HepG2 (cell line): ENCODE data around the gene KRT32. TPM values are rescaled to one million over a fixed set of nuclear protein-coding genes. Genes with fewer than 3 reads are reported as not detected.

Experiments used
- AGO2 ChIP-seq: fragments of 200-400 bp; formaldehyde crosslinking; optimal IDR thresholded peaks from 2 replicates; pipeline ENCODE3; 2017; ENCODE audit warnings: mild to moderate bottlenecking, low read depth, low read length, moderate library complexity
- ARID5B ChIP-seq: IDR thresholded peaks from 2 replicates; pipeline ENCODE4 v1.4.0; 2020; ENCODE audit warnings: mild to moderate bottlenecking, missing genetic modification reagents
- BRCA1 ChIP-seq: sonication (generic); formaldehyde crosslinking; IDR thresholded peaks from 2 replicates; pipeline ENCODE4 v1.4.0; 2020; ENCODE audit warnings: missing genetic modification reagents
- JUND ChIP-seq: sonication (generic); formaldehyde crosslinking; IDR thresholded peaks from 2 replicates; pipeline ENCODE4 v1.8.0; 2022; ENCODE audit warnings: mild to moderate bottlenecking, missing genetic modification reagents
- MYPOP ChIP-seq: sonication (generic); formaldehyde crosslinking; IDR thresholded peaks from 2 replicates; pipeline ENCODE4 v1.8.1; 2023; ENCODE audit warnings: mild to moderate bottlenecking, moderate library complexity, missing genetic modification reagents
- PAF1 ChIP-seq: IDR thresholded peaks from 2 replicates; pipeline ENCODE4 v1.6.1; 2016; ENCODE audit warnings: missing genetic modification reagents, missing compliant biosample characterization
- PHB2 ChIP-seq: fragments of 450-650 bp; IDR thresholded peaks from 2 replicates; pipeline ENCODE4 v1.6.1; 2018; ENCODE audit not compliant: partially characterized antibody
- PHF5A ChIP-seq: IDR thresholded peaks from one replicate; pipeline ENCODE4 v1.6.1; 2018; ENCODE audit warnings: low read depth, missing genetic modification reagents; ENCODE audit not compliant: unreplicated experiment
- SETDB1 ChIP-seq: sonication (generic); formaldehyde crosslinking; IDR thresholded peaks from 2 replicates; pipeline ENCODE4 v1.5.1; 2020; ENCODE audit warnings: missing genetic modification reagents, mild to moderate bottlenecking, borderline replicate concordance
- TEAD3 ChIP-seq: optimal IDR thresholded peaks from 2 replicates; pipeline ENCODE3; 2016; ENCODE audit warnings: borderline replicate concordance
- TFAP4 ChIP-seq: sonication (generic); IDR thresholded peaks from 2 replicates; pipeline ENCODE4 v1.6.1; 2016; ENCODE audit warnings: low read depth, borderline replicate concordance
- ZNF232 ChIP-seq: sonication (generic); formaldehyde crosslinking; IDR thresholded peaks from 2 replicates; pipeline ENCODE4 v1.4.0; 2020; ENCODE audit warnings: missing genetic modification reagents, borderline replicate concordance
- ZNF660 ChIP-seq: sonication (generic); formaldehyde crosslinking; IDR thresholded peaks from 2 replicates; pipeline ENCODE4 v1.5.1; 2020; ENCODE audit warnings: mild to moderate bottlenecking, low read depth, missing genetic modification reagents, borderline replicate concordance
- ZNF710 ChIP-seq: sonication (generic); formaldehyde crosslinking; IDR thresholded peaks from 2 replicates; pipeline ENCODE4 v1.5.0; 2020; ENCODE audit warnings: mild to moderate bottlenecking, missing genetic modification reagents, borderline replicate concordance
- ZNF781 ChIP-seq: sonication (generic); formaldehyde crosslinking; IDR thresholded peaks from 2 replicates; pipeline ENCODE4 v1.5.1; 2020; ENCODE audit warnings: borderline replicate concordance, mild to moderate bottlenecking, missing genetic modification reagents; ENCODE audit errors: not compliant biosample characterization
- polyA plus RNA-seq, 8 experiments: library from polyadenylated mRNA; depleted of rRNA in 3 of 8; stranded (reverse) in 7 of 8; unstranded in 1 of 8; fragments of >200 nt; fragmentation: Illumina TruSeq in 4 of 8; extraction: Trizol in 4 of 8; gene quantifications; 2 replicates each; pipeline versions ENCODE4 v1.2.1 to v1.2.3, GENCODE V29; 2011 to 2016; ENCODE audit warnings: low read depth in 4 of 8, missing spikeins in 1 of 8, mixed read lengths in 1 of 8; ENCODE audit not compliant: insufficient read depth in 1 of 8
- total RNA-seq, 5 experiments: library from RNA; depleted of rRNA; stranded (reverse); fragments of >200 nt; fragmentation: Illumina TruSeq; extraction: Trizol; gene quantifications; 2 replicates each; pipeline ENCODE4 v1.2.3, GENCODE V29; 2016; ENCODE audit warnings: low read depth in 1 of 5
- TF ChIP-seq, protein P1 (sequence below): sonication (generic); formaldehyde crosslinking; IDR thresholded peaks from 2 replicates; pipeline ENCODE4 v1.5.0; 2020; ENCODE audit warnings: mild to moderate bottlenecking, missing genetic modification reagents
- TF ChIP-seq, protein P2 (sequence below): sonication (generic); formaldehyde crosslinking; conservative IDR thresholded peaks from 2 replicates; pipeline ENCODE4 v1.5.0; 2020; ENCODE audit warnings: missing genetic modification reagents

KRT32 gene
- total and polyA plus RNA-seq, 2 of the 13 experiments (the other 11 are each of a cell fraction or from before 2014, with no cell fraction given), result not detected

DNA sequence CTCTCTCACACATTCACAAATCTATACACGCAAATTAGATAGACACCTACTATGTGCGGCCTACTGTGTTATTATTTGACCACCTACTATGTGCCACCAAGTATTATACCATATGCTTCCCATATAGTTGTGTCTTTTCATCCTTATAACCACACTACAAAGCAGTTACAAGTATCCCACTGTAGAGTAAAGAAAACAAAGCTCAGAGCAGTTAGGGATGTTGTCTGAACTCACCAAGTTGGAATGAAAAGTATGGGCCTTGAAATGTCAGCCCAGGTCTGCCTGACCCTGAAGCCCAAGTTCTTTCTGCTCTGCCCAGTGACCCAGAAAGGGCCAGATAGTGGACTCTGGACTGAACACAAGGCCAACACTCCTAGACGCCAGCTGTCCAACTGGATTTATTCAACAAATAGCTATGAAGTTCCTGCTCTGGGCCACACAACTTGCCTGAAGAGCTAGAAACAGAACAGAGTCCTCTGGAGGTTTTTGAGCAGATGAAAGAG, 51.3 kb downstream of the KRT32 start (continued):
- TF ChIP-seq ARID5B (CRISPR knock-in tag), result peak; percentile 97
- no peak for TF ChIP-seq ZNF660 (CRISPR knock-in tag)
- TF ChIP-seq ZNF710 (CRISPR knock-in tag), result peak; percentile 70; the same call in 1 of the 2 replicates
- TF ChIP-seq JUND (CRISPR knock-in tag), result peak; percentile 87
- peak; percentile 89 for TF ChIP-seq TFAP4
- TF ChIP-seq PHF5A (CRISPR knock-in tag), result peak; percentile 57
- TF ChIP-seq BRCA1, result no peak; the same call in 1 of the 2 replicates
- no peak for TF ChIP-seq PHB2
- TF ChIP-seq PAF1, result no peak
- no peak for TF ChIP-seq SETDB1 (CRISPR knock-in tag)
- no peak for TF ChIP-seq ZNF781 (CRISPR knock-in tag)
- peak; percentile 99 for TF ChIP-seq TEAD3 (CRISPR knock-in tag)
- TF ChIP-seq MYPOP (CRISPR knock-in tag), result no peak
- TF ChIP-seq ZNF232 (CRISPR knock-in tag), result no peak
- TF ChIP-seq, protein P1, sequence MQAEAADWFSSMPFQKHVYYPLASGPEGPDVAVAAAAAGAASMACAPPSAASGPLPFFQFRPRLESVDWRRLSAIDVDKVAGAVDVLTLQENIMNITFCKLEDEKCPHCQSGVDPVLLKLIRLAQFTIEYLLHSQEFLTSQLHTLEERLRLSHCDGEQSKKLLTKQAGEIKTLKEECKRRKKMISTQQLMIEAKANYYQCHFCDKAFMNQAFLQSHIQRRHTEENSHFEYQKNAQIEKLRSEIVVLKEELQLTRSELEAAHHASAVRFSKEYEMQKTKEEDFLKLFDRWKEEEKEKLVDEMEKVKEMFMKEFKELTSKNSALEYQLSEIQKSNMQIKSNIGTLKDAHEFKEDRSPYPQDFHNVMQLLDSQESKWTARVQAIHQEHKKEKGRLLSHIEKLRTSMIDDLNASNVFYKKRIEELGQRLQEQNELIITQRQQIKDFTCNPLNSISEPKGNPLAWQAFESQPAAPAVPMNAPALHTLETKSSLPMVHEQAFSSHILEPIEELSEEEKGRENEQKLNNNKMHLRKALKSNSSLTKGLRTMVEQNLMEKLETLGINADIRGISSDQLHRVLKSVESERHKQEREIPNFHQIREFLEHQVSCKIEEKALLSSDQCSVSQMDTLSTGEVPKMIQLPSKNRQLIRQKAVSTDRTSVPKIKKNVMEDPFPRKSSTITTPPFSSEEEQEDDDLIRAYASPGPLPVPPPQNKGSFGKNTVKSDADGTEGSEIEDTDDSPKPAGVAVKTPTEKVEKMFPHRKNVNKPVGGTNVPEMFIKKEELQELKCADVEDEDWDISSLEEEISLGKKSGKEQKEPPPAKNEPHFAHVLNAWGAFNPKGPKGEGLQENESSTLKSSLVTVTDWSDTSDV, result no peak
- no peak for TF ChIP-seq AGO2
- TF ChIP-seq, protein P2, sequence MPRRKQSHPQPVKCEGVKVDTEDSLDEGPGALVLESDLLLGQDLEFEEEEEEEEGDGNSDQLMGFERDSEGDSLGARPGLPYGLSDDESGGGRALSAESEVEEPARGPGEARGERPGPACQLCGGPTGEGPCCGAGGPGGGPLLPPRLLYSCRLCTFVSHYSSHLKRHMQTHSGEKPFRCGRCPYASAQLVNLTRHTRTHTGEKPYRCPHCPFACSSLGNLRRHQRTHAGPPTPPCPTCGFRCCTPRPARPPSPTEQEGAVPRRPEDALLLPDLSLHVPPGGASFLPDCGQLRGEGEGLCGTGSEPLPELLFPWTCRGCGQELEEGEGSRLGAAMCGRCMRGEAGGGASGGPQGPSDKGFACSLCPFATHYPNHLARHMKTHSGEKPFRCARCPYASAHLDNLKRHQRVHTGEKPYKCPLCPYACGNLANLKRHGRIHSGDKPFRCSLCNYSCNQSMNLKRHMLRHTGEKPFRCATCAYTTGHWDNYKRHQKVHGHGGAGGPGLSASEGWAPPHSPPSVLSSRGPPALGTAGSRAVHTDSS (CRISPR knock-in tag), result no peak
